ENCODE measurements around the gene KIAA1614. TPM values are rescaled to one million over a fixed set of nuclear protein-coding genes. Genes with fewer than 3 reads are reported as not detected.

Gene KIAA1614
- total RNA-seq, 3 donors from 2014 or later, result 2.3 to 9.1 (median 4.3) TPM

- Histone ChIP-seq H3K27me3 (peaks cover 0 to 5% of the 10 kb centered on the region in 2 donors), H3K9me3 (no peaks in the 10 kb centered on the region), H3K4me3 (no peak overlapping the region), H3K27ac (no peak overlapping the region), H3K36me3 (no peaks in the 10 kb centered on the region), H3K4me1 (no peaks in the 10 kb centered on the region)
- no peak for TF ChIP-seq POLR2AphosphoS5 (IDR thresholded peaks at IDR 0.05)
- no peak for TF ChIP-seq CTCF (IDR thresholded peaks at IDR 0.05)
- no peak for TF ChIP-seq POLR2A (IDR thresholded peaks at IDR 0.05)
- no peak for DNase-seq (ENCODE audit: low spot score in 2 of 2)
- intact Hi-C loops (cut with DNase I; ENCODE audit: low total_unique reads), result no loop called here
Measured at GRCh38 chr1:180915426-180915965, 2.8 kb downstream of the KIAA1614 start.

GRCh38 chr1:180916012-180916770, 3.5 kb downstream of the KIAA1614 start:
- H3K27ac ChIP-seq, result no peak overlapping the region
- intact Hi-C loops (cut with DNase I; ENCODE audit: low total_unique reads), result no loop called here
- TF ChIP-seq CTCF (IDR thresholded peaks at IDR 0.05), result no peak
- TF ChIP-seq POLR2AphosphoS5 (IDR thresholded peaks at IDR 0.05), result no peak
- no peak for TF ChIP-seq POLR2A (IDR thresholded peaks at IDR 0.05)
- no peaks in the 10 kb centered on the region for H3K9me3 ChIP-seq
- DNase-seq (ENCODE audit: low spot score in 2 of 2), result no peak
- H3K27me3 ChIP-seq, result peaks cover 0 to 5% of the 10 kb centered on the region in 2 donors
- H3K4me3 ChIP-seq, result no peak overlapping the region
- H3K36me3 ChIP-seq, result no peaks in the 10 kb centered on the region
- H3K4me1 ChIP-seq, result no peaks in the 10 kb centered on the region

- intact Hi-C loops (cut with DNase I; ENCODE audit: low total_unique reads), result no loop called here
- Histone ChIP-seq H3K27me3 (peaks cover 0 to 5% of the 10 kb centered on the region in 2 donors), H3K9me3 (no peaks in the 10 kb centered on the region), H3K4me3 (no peak overlapping the region), H3K36me3 (no peaks in the 10 kb centered on the region), H3K27ac (no peak overlapping the region), H3K4me1 (no peaks in the 10 kb centered on the region)
- no peak for TF ChIP-seq POLR2A (IDR thresholded peaks at IDR 0.05)
- TF ChIP-seq POLR2AphosphoS5 (IDR thresholded peaks at IDR 0.05), result no peak
- no peak for TF ChIP-seq CTCF (IDR thresholded peaks at IDR 0.05)
- no peak for DNase-seq (ENCODE audit: low spot score in 2 of 2)
Measured at GRCh38 chr1:180916771-180917170, 4.1 kb downstream of the KIAA1614 start.

- no peak for DNase-seq (ENCODE audit: low spot score in 2 of 2)
- TF ChIP-seq POLR2AphosphoS5 (IDR thresholded peaks at IDR 0.05) (no peak), CTCF (IDR thresholded peaks at IDR 0.05) (no peak)
Measured at GRCh38 chr1:180917306-180918065, 4.8 kb downstream of the KIAA1614 start.

GRCh38 chr1:180918519-180918918, 5.8 kb downstream of the KIAA1614 start:
- no peak for DNase-seq (ENCODE audit: low spot score in 2 of 2)
- no peak overlapping the region for H3K27ac ChIP-seq

More at GRCh38 chr1:180917306-180918065, 4.8 kb downstream of the KIAA1614 start:
- Histone ChIP-seq H3K27ac (no peak overlapping the region), H3K9me3 (no peaks in the 10 kb centered on the region), H3K36me3 (no peaks in the 10 kb centered on the region), H3K27me3 (peaks cover 0 to 5% of the 10 kb centered on the region in 2 donors), H3K4me1 (no peaks in the 10 kb centered on the region), H3K4me3 (no peak overlapping the region)
- intact Hi-C loops (cut with DNase I; ENCODE audit: low total_unique reads), result no loop called here

More at GRCh38 chr1:180918519-180918918, 5.8 kb downstream of the KIAA1614 start:
- intact Hi-C loops (cut with DNase I; ENCODE audit: low total_unique reads), result no loop called here
- Histone ChIP-seq H3K4me1 (no peaks in the 10 kb centered on the region), H3K27me3 (no peaks in the 10 kb centered on the region), H3K36me3 (no peaks in the 10 kb centered on the region), H3K4me3 (no peak overlapping the region), H3K9me3 (no peaks in the 10 kb centered on the region)
- no peak for TF ChIP-seq POLR2A (IDR thresholded peaks at IDR 0.05)
- TF ChIP-seq CTCF (IDR thresholded peaks at IDR 0.05), result no peak
- no peak for TF ChIP-seq POLR2AphosphoS5 (IDR thresholded peaks at IDR 0.05)

Data from breast epithelium (tissue), 4 donors.